ENCODE measurements around the gene FAM229B.

The FAM229B gene

GRCh38 chr6:112141707-112142106 lies 54.3 kb downstream of the FAM229B start:
- DNase-seq (ENCODE audit: low read depth in 2 of 2), result no peak

GRCh38 chr6:112144145-112144926 lies 56.9 kb downstream of the FAM229B start:
- DNase-seq (ENCODE audit: low read depth in 2 of 2), result no peak

GRCh38 chr6:112145080-112145573 lies 57.7 kb downstream of the FAM229B start:
- no peak for DNase-seq (ENCODE audit: low read depth in 2 of 2)

GRCh38 chr6:112148103-112148502 lies 60.7 kb downstream of the FAM229B start:
- DNase-seq (ENCODE audit: low read depth in 2 of 2), result no peak

GRCh38 chr6:112149236-112149635 lies 61.8 kb downstream of the FAM229B start:
- no peak for DNase-seq (ENCODE audit: low read depth in 2 of 2)

GRCh38 chr6:112149719-112150263 lies 62.4 kb downstream of the FAM229B start:
- DNase-seq (ENCODE audit: low read depth in 2 of 2), result no peak

- DNase-seq (ENCODE audit: low read depth in 2 of 2), result no peak
Measured at GRCh38 chr6:112150363-112150762, 63.0 kb downstream of the FAM229B start.

Data from stimulated activated CD4-positive, alpha-beta T cell treated with anti-CD3 and anti-CD28 coated beads, Interleukin-1b, Interleukin-23, amount 100 ng/mL, for 4 hours (primary cell).